Mucosa of descending colon (tissue), 3 donors: Measurements from ENCODE around the gene AGFG2. TPM values are rescaled to one million over a fixed set of nuclear protein-coding genes. Genes with fewer than 3 reads are reported as not detected.

Experiments
- ATAC-seq: fragments of 200-7000 bp; cut with Tn5 transposase; one replicate; pipeline ENCODE4 v1.9.1; 2020; ENCODE audit warnings: mild to moderate bottlenecking, moderate library complexity
- DNase-seq, 3 donors: peaks; one replicate each; pipeline ENCODE4 v3.0.0-alpha.2; 2020
- H3K36me3 ChIP-seq: fragments of 200-600 bp; one replicate; pipeline ENCODE4 v1.8.0; 2021; ENCODE audit warnings: low read depth, mild to moderate bottlenecking
- H3K4me1 ChIP-seq: fragments of 200-600 bp; one replicate; pipeline ENCODE4 v1.8.0; 2021; ENCODE audit warnings: low read depth, mild to moderate bottlenecking
- H3K4me3 ChIP-seq: fragments of 200-600 bp; one replicate; pipeline ENCODE4 v1.8.0; 2021; ENCODE audit warnings: mild to moderate bottlenecking
- H3K9me3 ChIP-seq: fragments of 200-600 bp; one replicate; pipeline ENCODE4 v1.8.0; 2021; ENCODE audit warnings: mild to moderate bottlenecking
- intact Hi-C, 2 donors: fragments of 100-400 bp; cut with DNase I in 1 of 2; cut with micrococcal nuclease in 1 of 2; formaldehyde crosslinking; loops; one replicate each; pipeline versions ENCODE4 v1.11.0 to v1.11.1; 2022; cut with DNase I, micrococcal nuclease
- total RNA-seq, 3 donors: library from RNA; stranded (reverse); fragmentation: NEBNext Ultra II Directional in 2 of 3; extraction: Animal tissue kit (Norgen Biotek cat#: 25700) in 2 of 3; gene quantifications; one replicate each; pipeline versions ENCODE4 v1.2.1 to v1.2.4, GENCODE V29; 2021 to 2023
- TF ChIP-seq, protein P1 (sequence below): fragments of 200-600 bp; IDR thresholded peaks from one replicate; pipeline ENCODE4 v1.8.0; 2022; ENCODE audit warnings: antibody characterized with exemption, mild to moderate bottlenecking
- donor health status: DM: no; HTN: no; CAD: no; lungs with moderate emphysema.
- donor health status: DM: no; HTN: no; CAD: no.
- donor health status: DM: no; HTN: yes; CAD: no.

The AGFG2 gene
- total RNA-seq, 3 donors from 2014 or later, result 56.5 to 113 (median 58.1) TPM

DNA sequence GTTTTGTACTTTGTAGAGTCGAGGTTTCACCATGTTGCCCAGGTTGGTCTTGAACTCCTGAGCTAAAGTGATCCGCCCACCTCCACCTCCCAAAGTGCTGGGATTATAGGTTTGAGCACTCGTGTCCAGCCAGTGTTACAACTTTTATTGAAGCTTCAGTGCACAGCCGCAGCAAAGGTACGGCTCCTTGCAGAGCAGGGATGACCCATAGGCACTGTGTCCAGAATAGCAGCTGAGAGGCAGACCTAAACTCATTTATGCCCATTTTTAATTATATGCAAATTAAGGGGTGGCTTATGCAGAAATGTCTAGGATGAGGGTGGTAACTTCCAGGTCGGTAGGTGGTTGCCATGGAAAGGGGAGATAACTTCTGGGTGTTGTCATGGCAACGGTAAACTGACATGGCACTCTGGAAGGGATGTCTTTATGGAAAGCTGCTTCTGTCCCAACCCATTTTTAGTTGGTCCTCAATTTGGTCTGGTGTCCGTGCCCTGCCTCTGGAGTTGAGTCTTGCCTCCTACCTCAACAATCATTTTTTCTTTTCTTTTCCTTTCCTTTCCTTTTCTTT, 32.6 kb upstream of the AGFG2 start:
- H3K4me1 ChIP-seq, result no peaks in the 10 kb centered on the region
- TF ChIP-seq, protein P1, sequence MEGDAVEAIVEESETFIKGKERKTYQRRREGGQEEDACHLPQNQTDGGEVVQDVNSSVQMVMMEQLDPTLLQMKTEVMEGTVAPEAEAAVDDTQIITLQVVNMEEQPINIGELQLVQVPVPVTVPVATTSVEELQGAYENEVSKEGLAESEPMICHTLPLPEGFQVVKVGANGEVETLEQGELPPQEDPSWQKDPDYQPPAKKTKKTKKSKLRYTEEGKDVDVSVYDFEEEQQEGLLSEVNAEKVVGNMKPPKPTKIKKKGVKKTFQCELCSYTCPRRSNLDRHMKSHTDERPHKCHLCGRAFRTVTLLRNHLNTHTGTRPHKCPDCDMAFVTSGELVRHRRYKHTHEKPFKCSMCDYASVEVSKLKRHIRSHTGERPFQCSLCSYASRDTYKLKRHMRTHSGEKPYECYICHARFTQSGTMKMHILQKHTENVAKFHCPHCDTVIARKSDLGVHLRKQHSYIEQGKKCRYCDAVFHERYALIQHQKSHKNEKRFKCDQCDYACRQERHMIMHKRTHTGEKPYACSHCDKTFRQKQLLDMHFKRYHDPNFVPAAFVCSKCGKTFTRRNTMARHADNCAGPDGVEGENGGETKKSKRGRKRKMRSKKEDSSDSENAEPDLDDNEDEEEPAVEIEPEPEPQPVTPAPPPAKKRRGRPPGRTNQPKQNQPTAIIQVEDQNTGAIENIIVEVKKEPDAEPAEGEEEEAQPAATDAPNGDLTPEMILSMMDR, result no peak
- intact Hi-C loops, result no loop called here
- DNase-seq, result no peak
- ATAC-seq, result no peak
- no peak overlapping the region for H3K4me3 ChIP-seq
- H3K9me3 ChIP-seq, result no peaks in the 10 kb centered on the region
- H3K36me3 ChIP-seq, result no peaks in the 10 kb centered on the region

DNA sequence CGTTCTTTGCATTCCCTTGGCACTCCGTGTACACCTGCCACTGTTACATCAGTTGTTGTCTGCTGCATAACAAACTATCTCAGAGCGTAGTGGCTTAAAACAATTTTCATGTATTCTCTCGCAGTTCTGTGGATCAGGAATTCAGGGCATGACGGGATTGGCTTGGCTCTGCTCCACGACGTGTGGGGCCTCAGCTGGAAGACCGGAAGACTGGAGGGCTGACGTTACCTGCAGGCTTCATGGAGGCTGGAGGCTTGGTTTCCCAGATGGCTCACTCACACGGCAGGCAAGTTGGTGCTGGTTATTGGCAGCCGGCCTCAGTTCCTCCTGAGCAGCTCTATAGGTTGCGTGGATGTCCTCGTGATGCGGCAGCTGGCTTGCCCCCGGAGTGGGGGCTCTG, 29.8 kb upstream of the AGFG2 start:
- no peak for ATAC-seq
- Histone ChIP-seq H3K9me3 (no peaks in the 10 kb centered on the region), H3K36me3 (no peaks in the 10 kb centered on the region), H3K4me1 (no peaks in the 10 kb centered on the region), H3K4me3 (no peak overlapping the region)
- DNase-seq, result no peak
- intact Hi-C loops, result no loop called here
- TF ChIP-seq, protein P1, result no peak

DNA sequence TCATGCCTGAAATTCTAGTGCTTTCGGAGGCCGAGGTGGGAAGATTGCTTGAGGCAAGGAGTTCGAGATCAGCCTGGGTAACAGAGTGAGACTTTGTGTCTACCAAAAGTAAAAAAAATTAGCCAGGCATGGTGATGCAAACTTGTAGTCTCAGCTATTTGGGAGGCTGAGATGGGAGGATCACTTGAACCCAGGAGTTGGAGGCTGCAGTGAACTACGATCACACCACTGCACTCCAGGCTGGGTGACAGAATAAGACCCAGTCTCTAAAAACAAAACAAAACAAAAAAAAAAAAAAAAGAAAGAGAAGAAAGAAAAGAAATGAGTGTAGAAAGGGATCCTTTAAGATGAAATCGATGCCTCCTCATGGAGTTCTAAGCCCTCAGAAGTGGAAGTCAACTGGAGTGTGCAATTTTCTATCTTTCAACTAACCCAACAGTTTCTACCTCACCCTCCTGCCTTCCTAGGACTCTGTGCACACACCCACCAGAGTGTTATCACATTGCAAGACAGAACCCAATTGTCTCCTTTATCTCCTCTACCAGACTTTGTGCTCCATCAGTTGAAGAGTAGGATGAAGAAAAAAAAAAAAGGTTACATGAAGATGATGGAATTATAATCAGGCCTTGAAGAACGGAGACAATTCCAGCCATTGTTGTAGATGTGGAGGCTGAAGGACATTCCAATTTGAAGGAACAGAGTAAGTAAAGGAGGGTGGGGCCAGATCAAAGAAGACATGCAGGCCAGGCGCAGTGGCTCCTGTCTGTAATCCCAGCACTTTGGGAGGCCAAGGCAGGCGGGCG, 28.4 kb upstream of the AGFG2 start:
- intact Hi-C loops, result no loop called here

DNA sequence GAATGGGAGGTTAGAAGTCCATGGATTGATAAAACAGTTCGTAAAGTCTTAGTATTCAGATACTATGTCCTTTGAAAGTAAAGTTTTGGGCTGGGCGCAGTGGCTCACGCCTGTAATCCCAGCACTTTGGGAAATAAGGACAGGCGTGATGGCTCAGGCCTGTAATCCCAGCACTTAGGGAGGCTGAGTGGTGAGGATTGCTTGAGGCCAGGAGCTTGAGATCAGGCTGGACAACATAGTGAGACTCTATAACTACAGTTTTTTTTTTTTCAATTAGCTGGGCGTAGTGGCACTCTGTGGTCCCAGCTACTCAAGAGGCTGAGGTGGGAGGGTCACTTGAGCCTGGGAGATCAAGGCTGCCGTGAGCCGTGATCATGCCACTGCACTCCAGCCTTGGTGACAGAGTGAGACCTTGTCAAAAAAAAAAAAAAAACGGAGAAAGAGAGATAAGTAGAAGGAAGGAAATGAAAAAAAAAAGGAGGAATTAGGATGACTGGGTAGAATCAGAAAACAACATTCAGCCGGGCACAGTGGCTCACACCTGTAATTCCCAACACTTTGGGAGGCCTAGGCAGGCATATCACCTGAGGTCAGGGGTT, 25.7 kb upstream of the AGFG2 start:
- Histone ChIP-seq H3K9me3 (no peaks in the 10 kb centered on the region), H3K36me3 (no peaks in the 10 kb centered on the region), H3K4me3 (no peak overlapping the region), H3K4me1 (peaks cover 5% of the 10 kb centered on the region)
- DNase-seq (no peak), ATAC-seq (no peak)
- intact Hi-C loops, result no loop called here
- TF ChIP-seq, protein P1, result no peak

More for the DNA sequence above, 28.4 kb upstream of the AGFG2 start:
- ATAC-seq, result no peak
- TF ChIP-seq, protein P1, result no peak
- Histone ChIP-seq H3K9me3 (no peaks in the 10 kb centered on the region), H3K4me1 (no peaks in the 10 kb centered on the region), H3K36me3 (no peaks in the 10 kb centered on the region), H3K4me3 (no peak overlapping the region)
- no peak for DNase-seq

DNA sequence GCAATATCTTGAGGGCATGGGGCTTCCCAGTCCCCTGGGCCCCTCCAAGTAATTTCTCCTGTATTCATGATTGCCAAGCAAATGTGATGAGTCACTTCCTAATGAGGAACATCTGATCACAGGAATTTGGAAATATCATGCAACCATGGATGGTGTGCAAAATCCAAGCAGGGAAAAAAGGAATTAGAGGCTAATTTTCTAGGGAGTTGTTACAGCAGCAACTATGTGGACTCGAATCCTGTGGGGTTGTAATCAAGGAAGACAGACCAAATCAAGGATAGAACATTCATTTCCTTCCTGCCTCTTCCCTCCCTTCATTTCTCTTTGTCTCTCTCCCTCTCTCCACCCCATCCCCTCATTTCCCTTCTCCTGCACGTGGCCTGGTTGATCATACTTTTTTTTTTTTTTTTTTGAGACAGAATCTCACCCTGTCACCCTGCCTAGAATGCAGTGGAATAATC, 23.9 kb upstream of the AGFG2 start:
- TF ChIP-seq, protein P1, result no peak
- intact Hi-C loops, result no loop called here
- Histone ChIP-seq H3K4me1 (peaks cover 5% of the 10 kb centered on the region), H3K36me3 (no peaks in the 10 kb centered on the region), H3K4me3 (no peak overlapping the region), H3K9me3 (no peaks in the 10 kb centered on the region)
- no peak for DNase-seq
- ATAC-seq, result no peak
